ENCODE data around the gene IKZF2. TPM values are rescaled to one million over a fixed set of nuclear protein-coding genes. Genes with fewer than 3 reads are reported as not detected.
A peak's percentile ranks its signal among the peaks of the same experiment; 100 is the strongest.

IKZF2 gene
- total and polyA plus RNA-seq, 9 of the 15 experiments (the other 6 are each of a cell fraction or from before 2014, with no cell fraction given) = 0.04 to 0.54 (median 0.22) TPM

- TF ChIP-seq ARID2 (IDR thresholded peaks at IDR 0.05) (no peak), ZNF395 (CRISPR knock-in tag; IDR thresholded peaks at IDR 0.05) (peak; percentile 90), CUX1 (CRISPR knock-in tag; IDR thresholded peaks at IDR 0.05) (no peak), VEZF1 (CRISPR knock-in tag; IDR thresholded peaks at IDR 0.05) (peak; percentile 55), PREB (CRISPR knock-in tag; IDR thresholded peaks at IDR 0.05) (no peak), CHD2 (IDR thresholded peaks at IDR 0.05; ENCODE audit: low read depth, low read length) (no peak), TFAP4 (CRISPR knock-in tag; IDR thresholded peaks at IDR 0.05; ENCODE audit: borderline replicate concordance) (peak; percentile 31; the same call in 1 of the 2 replicates), ZBTB43 (CRISPR knock-in tag; IDR thresholded peaks at IDR 0.05) (no peak), SMARCC2 (IDR thresholded peaks at IDR 0.05; ENCODE audit: low read depth) (no peak), CXXC5 (CRISPR knock-in tag; IDR thresholded peaks at IDR 0.05) (peak; percentile 78), WHSC1 (IDR thresholded peaks at IDR 0.05; ENCODE audit: low read length) (no peak), MYC (IDR thresholded peaks at IDR 0.05; ENCODE audit: low read depth, low read length) (peak; percentile 55; the same call in 1 of the 2 replicates), MYC (CRISPR knock-in tag; IDR thresholded peaks at IDR 0.05; ENCODE audit: borderline replicate concordance, low read depth) (no peak), TCF3 (CRISPR knock-in tag; IDR thresholded peaks at IDR 0.05) (no peak), MTA1 (IDR thresholded peaks at IDR 0.05; ENCODE audit: borderline replicate concordance) (no peak), ZNF224 (CRISPR knock-in tag; IDR thresholded peaks at IDR 0.05) (no peak)
Measured at GRCh38 chr2:213151437-213152064, at the start of gene IKZF2 (continued).
